CD4-positive, alpha-beta T cell (primary cell): ENCODE results near the gene GPR62. TPM values are rescaled to one million over a fixed set of nuclear protein-coding genes. Genes with fewer than 3 reads are reported as not detected.

Experiments
- ATAC-seq: fragments of 200-7000 bp; cut with Tn5 transposase; one replicate; pipeline ENCODE4 v1.10.0; 2022; ENCODE audit warnings: mild to moderate bottlenecking; ENCODE audit not compliant: poor library complexity
- CTCF ChIA-PET: fragments of 350-600 bp; sonication (Branson Sonifier 250); formaldehyde crosslinking; loops from one replicate; lab custom pipeline; 2021; ENCODE audit warnings: antibody characterized with exemption, inconsistent platforms; lab: Charles Lee
- POLR2A ChIA-PET: fragments of 350-600 bp; sonication (Branson Sonifier 250); formaldehyde crosslinking; loops from one replicate; lab custom pipeline; 2021; ENCODE audit warnings: antibody characterized with exemption, inconsistent platforms; lab: Charles Lee
- DNase-seq, 14 experiments: peaks; one replicate each; pipeline ENCODE4 v3.0.0-alpha.2; 2013 to 2020; ENCODE audit warnings: mixed read lengths in 2 of 14
- H3K27ac ChIP-seq, 2 donors: one replicate each; pipeline versions ENCODE4 v1.5.1 to v1.7.0; 2013; ENCODE audit warnings: low read length in 2 of 2, low read depth in 1 of 2, mild to moderate bottlenecking in 1 of 2
- H3K27me3 ChIP-seq, 2 experiments: 1 replicate in 1 of 2; 2 replicates in 1 of 2; pipeline versions ENCODE4 v1.6.1 to v1.7.0; 2013; ENCODE audit warnings: low read length in 2 of 2, control low read depth in 1 of 2, mild to moderate bottlenecking in 1 of 2, moderate library complexity in 1 of 2; ENCODE audit not compliant: insufficient read depth in 2 of 2, control insufficient read depth in 1 of 2
- H3K36me3 ChIP-seq: one replicate; pipeline ENCODE4 v1.6.1; 2013; ENCODE audit warnings: low read length, control low read depth; ENCODE audit not compliant: insufficient read depth
- H3K4me1 ChIP-seq: one replicate; pipeline ENCODE4 v1.6.1; 2013; ENCODE audit warnings: low read length, control low read depth; ENCODE audit not compliant: insufficient read depth
- H3K4me3 ChIP-seq: one replicate; pipeline ENCODE4 v1.5.1; 2013; ENCODE audit warnings: mild to moderate bottlenecking, low read length, moderate library complexity
- H3K9me3 ChIP-seq, 2 experiments: 1 replicate in 1 of 2; 2 replicates in 1 of 2; pipeline versions ENCODE4 v1.6.1 to v1.7.0; 2013; ENCODE audit warnings: low read length in 2 of 2, mild to moderate bottlenecking in 2 of 2, control low read depth in 1 of 2, moderate library complexity in 1 of 2; ENCODE audit not compliant: control insufficient read depth in 1 of 2, insufficient read depth in 1 of 2
- H3K27ac Mint-ChIP-seq: one replicate; pipeline ENCODE4 v1.8.0; 2020; ENCODE audit warnings: mixed read lengths
- H3K27me3 Mint-ChIP-seq: one replicate; pipeline ENCODE4 v1.8.0; 2021; ENCODE audit warnings: mixed read lengths
- H3K36me3 Mint-ChIP-seq: one replicate; pipeline ENCODE4 v1.8.0; 2021; ENCODE audit warnings: low read depth, mixed read lengths
- H3K4me1 Mint-ChIP-seq: one replicate; pipeline ENCODE4 v1.8.0; 2021; ENCODE audit warnings: low read depth, mixed read lengths
- H3K4me3 Mint-ChIP-seq: one replicate; pipeline ENCODE4 v1.8.0; 2020; ENCODE audit warnings: mild to moderate bottlenecking, mixed read lengths
- H3K9me3 Mint-ChIP-seq: one replicate; pipeline ENCODE4 v1.8.0; 2020; ENCODE audit warnings: mixed read lengths
- intact Hi-C, 2 experiments: fragments of 100-400 bp; cut with DNase I in 1 of 2; cut with micrococcal nuclease in 1 of 2; formaldehyde crosslinking; loops; one replicate each; pipeline versions ENCODE4 v1.15.1 to v1.9.0; 2023 to 2025; cut with DNase I, micrococcal nuclease
- total RNA-seq, 174 experiments: library from RNA in 2 of 174; stranded (reverse) in 2 of 174; gene quantifications; one replicate each; pipeline ENCODE4 v1.2.3 and lab custom pipeline; 2021 to 2026
- TF ChIP-seq, protein P1 (sequence below): fragments of 200-600 bp; IDR thresholded peaks from one replicate; pipeline ENCODE4 v1.8.0; 2022; ENCODE audit warnings: antibody characterized with exemption, mild to moderate bottlenecking

Gene GPR62
- total RNA-seq, 2 experiments from 2014 or later: not detected

DNA sequence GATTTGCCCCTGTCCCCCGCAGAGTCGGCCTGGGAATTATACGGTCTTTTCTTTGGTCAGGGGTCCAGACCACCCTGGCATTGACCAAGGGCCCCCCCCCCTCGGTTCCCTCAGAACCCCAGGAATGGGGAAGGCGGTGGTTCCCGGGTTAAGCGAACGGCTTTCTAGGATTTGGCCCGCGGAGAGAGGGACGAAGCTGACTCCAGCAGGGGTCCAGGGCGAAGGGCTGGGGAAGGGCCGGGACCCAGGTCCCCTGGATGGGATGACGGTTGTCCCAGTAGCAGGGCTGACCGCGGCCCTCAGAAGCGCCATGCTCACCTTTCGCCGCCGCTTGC lies 13.8 kb upstream of the GPR62 start:
- Histone ChIP-seq H3K27ac (peak overlapping the region in 1 of 2 donors; percentile 3), H3K4me1 (peaks cover 32% of the 10 kb centered on the region), H3K9me3 (no peaks in the 10 kb centered on the region), H3K27me3 (no peaks in the 10 kb centered on the region), H3K36me3 (peaks cover 29% of the 10 kb centered on the region), H3K4me3 (peak overlapping the region; percentile 89)
- H3K36me3 Mint-ChIP-seq: peaks cover 46% of the 10 kb centered on the region
- intact Hi-C loops: loop anchor here in 1 of 2 experiments (5.0 to 10.0 kb wide), 2 partner anchors 439 to 557 kb away; partner anchors contain the start of genes DCAF1 and MANF
- H3K4me1 Mint-ChIP-seq: peaks cover 36% of the 10 kb centered on the region
- peak overlapping the region; percentile 81 for H3K27ac Mint-ChIP-seq
- H3K27me3 Mint-ChIP-seq: no peaks in the 10 kb centered on the region
- POLR2A ChIA-PET: interaction anchor here (0.6 to 3.4 kb wide), 11 partner anchors 26 to 116 kb away, joined by 3 to 35 read pairs (median 5); partner anchors contain the start of genes ABHD14A, ABHD14B, ACY1 and PCBP4
- ATAC-seq: no peak
- TF ChIP-seq, protein P1, sequence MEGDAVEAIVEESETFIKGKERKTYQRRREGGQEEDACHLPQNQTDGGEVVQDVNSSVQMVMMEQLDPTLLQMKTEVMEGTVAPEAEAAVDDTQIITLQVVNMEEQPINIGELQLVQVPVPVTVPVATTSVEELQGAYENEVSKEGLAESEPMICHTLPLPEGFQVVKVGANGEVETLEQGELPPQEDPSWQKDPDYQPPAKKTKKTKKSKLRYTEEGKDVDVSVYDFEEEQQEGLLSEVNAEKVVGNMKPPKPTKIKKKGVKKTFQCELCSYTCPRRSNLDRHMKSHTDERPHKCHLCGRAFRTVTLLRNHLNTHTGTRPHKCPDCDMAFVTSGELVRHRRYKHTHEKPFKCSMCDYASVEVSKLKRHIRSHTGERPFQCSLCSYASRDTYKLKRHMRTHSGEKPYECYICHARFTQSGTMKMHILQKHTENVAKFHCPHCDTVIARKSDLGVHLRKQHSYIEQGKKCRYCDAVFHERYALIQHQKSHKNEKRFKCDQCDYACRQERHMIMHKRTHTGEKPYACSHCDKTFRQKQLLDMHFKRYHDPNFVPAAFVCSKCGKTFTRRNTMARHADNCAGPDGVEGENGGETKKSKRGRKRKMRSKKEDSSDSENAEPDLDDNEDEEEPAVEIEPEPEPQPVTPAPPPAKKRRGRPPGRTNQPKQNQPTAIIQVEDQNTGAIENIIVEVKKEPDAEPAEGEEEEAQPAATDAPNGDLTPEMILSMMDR: no peak
- DNase-seq: no peak
- H3K9me3 Mint-ChIP-seq: no peaks in the 10 kb centered on the region
- CTCF ChIA-PET: interaction anchor here (0.6 to 2.5 kb wide), 9 partner anchors 16 to 1461 kb away, joined by 3 to 18 read pairs (median 6); partner anchors contain the start of genes ABHD14B, ACY1 and RPL29
- H3K4me3 Mint-ChIP-seq: peak overlapping the region; percentile 95

DNA sequence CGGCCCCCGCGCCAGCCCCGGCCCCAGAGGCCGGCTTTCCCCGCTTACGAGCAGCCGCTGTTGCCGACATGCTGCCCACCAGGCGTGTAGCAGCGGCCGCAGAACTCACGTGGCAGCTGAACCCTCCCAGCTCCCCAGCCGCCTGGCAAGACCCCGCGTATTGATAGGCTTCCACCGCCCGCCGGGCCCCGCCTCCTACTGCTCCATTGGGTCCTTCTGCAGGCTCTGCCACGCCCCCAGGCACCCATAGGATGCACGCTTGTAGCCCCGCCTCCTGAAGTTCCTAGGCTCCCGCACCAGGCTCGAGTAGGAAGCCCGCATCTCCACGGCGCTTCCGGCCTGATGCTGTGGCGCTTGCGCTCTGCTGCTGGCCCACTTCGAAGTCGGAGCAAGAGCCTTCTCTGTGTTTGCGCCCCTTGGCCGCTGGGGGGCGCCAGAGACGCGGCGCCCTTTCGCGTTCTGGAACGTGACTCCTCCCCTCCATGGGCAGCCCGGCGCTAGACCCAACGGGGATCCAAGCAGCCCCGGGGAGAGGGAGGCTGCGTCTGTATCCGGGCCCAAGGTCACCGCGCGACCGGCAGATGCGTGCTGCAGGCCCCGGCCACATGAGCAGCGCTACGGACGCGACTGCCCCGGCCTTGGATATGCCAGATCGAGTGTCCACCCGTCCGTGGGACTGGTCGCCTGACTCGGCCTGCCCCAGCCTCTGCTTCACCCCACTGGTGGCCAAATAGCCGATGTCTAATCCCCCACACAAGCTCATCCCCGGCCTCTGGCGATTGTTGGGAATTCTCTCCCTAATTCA lies 13.2 kb upstream of the GPR62 start, which contains the start of the genes PARP3 and RRP9:
Gene PARP3, plus strand, starts transcription at position 566 of the 805 bp plus-strand sequence. CDS start 993 bp downstream, outside the sequence.
Gene RRP9, minus strand, starts transcription at position 107 of the 805 bp plus-strand sequence. Its CDS starts 37 bp downstream, at position 70.
- H3K4me3 Mint-ChIP-seq: peak within 1 kb of the TSS; percentile 95
- peaks cover 36% of the 10 kb centered on the region for H3K4me1 Mint-ChIP-seq
- H3K9me3 Mint-ChIP-seq: no peaks in the 10 kb centered on the region
- Histone ChIP-seq H3K4me3 (peak within 1 kb of the TSS; percentile 89), H3K27me3 (no peaks in the 10 kb centered on the region), H3K27ac (peak within 1 kb of the TSS; percentile 39 to 71), H3K36me3 (peaks cover 23% of the 10 kb centered on the region), H3K4me1 (peaks cover 32% of the 10 kb centered on the region), H3K9me3 (no peaks in the 10 kb centered on the region)
- TF ChIP-seq, protein P1: peak; percentile 95
- H3K36me3 Mint-ChIP-seq: peaks cover 40% of the 10 kb centered on the region
- peak; percentile 97 to 100 (median 99) for DNase-seq
- POLR2A ChIA-PET: interaction anchor here (0.6 to 3.4 kb wide), 14 partner anchors 25 to 116 kb away, joined by 3 to 35 read pairs (median 4); partner anchors contain the start of genes ABHD14A, ABHD14B, ACY1 and PCBP4
- intact Hi-C loops: loop anchor here (1.0 to 10.0 kb wide), 9 partner anchors 32 to 557 kb away; partner anchors contain the start of genes ABHD14B (in 2 of the 2), RPL29 (in 2 of the 2), DCAF1 (in 1 of the 2) and DUSP7 (in 1 of the 2)
- H3K27me3 Mint-ChIP-seq: no peaks in the 10 kb centered on the region
- peak; percentile 92 for ATAC-seq
- CTCF ChIA-PET: interaction anchor here (0.6 to 2.5 kb wide), 9 partner anchors 15 to 1462 kb away, joined by 3 to 18 read pairs (median 6); partner anchors contain the start of genes ABHD14B, ACY1 and RPL29
- peak within 1 kb of the TSS; percentile 81 for H3K27ac Mint-ChIP-seq
